Retinal pigment epithelial cell (primary cell): ENCODE results near the gene DTWD1.
A peak's percentile ranks its signal among the peaks of the same experiment; 100 is the strongest.
"Not testable (repeated sequence)": the region's sequence is repeated elsewhere in the genome, so short reads cannot be mapped to it uniquely, and the experiment has no call there.

Experiments used
- DNase-seq: peaks from one replicate; pipeline ENCODE4 v3.0.0-alpha.2; 2010; ENCODE audit warnings: low read depth
- H3K4me3 ChIP-seq: 2 replicates; pipeline ENCODE4 v1.5.1; 2011; ENCODE audit warnings: mild to moderate bottlenecking, low read length, control low read depth, moderate library complexity
- CTCF ChIP-seq: conservative IDR thresholded peaks from 2 replicates; pipeline ENCODE4 v1.5.1; 2011; ENCODE audit warnings: low read depth, low read length, control low read depth, inconsistent platforms

The DTWD1 gene

GRCh38 chr15:49645941-49646340, 25.1 kb downstream of the DTWD1 start:
- TF ChIP-seq CTCF, result no peak
- no peak overlapping the region for H3K4me3 ChIP-seq
- DNase-seq, result peak; percentile 59

GRCh38 chr15:49646891-49647290, 26.0 kb downstream of the DTWD1 start:
- H3K4me3 ChIP-seq, result no peak overlapping the region
- DNase-seq, result no peak
- no peak for TF ChIP-seq CTCF

GRCh38 chr15:49649987-49650386, 29.1 kb downstream of the DTWD1 start:
- H3K4me3 ChIP-seq, result no peak overlapping the region
- TF ChIP-seq CTCF, result no peak
- no peak for DNase-seq

- no peak for TF ChIP-seq CTCF
- no peak overlapping the region for H3K4me3 ChIP-seq
- no peak for DNase-seq
Observed at GRCh38 chr15:49650676-49651075, 29.8 kb downstream of the DTWD1 start.

GRCh38 chr15:49652922-49653321, 32.1 kb downstream of the DTWD1 start:
- TF ChIP-seq CTCF, result no peak
- H3K4me3 ChIP-seq, result no peak overlapping the region
- no peak for DNase-seq

- no peak overlapping the region for H3K4me3 ChIP-seq
- no peak for TF ChIP-seq CTCF
- DNase-seq, result no peak
Observed at GRCh38 chr15:49656734-49657133, 35.9 kb downstream of the DTWD1 start.

GRCh38 chr15:49664716-49665115, 43.9 kb downstream of the DTWD1 start:
- TF ChIP-seq CTCF, result no peak
- DNase-seq, result no peak
- H3K4me3 ChIP-seq, result no peak overlapping the region

GRCh38 chr15:49666486-49666885, 45.6 kb downstream of the DTWD1 start:
- not testable (repeated sequence) for DNase-seq, H3K4me3 ChIP-seq
